Mucosa of gallbladder (tissue), 1 donor: Measurements from ENCODE around the gene SLC35F3. TPM values are rescaled to one million over a fixed set of nuclear protein-coding genes. Genes with fewer than 3 reads are reported as not detected.
"Not testable (repeated sequence)": the region's sequence is repeated elsewhere in the genome, so short reads cannot be mapped to it uniquely, and the experiment has no call there.

Source experiments
- DNase-seq: peaks from one replicate; pipeline ENCODE4 v3.0.0-alpha.2; 2020; ENCODE audit warnings: low spot score
- total RNA-seq: library from RNA; stranded (reverse); gene quantifications from one replicate; pipeline ENCODE4 v1.2.1, GENCODE V29; 2021
- donor health status: DM: no; HTN: no; CAD: no.

The SLC35F3 gene
- total RNA-seq, 1 donor from 2014 or later: 0.12 TPM

- no peak for DNase-seq
Measured at GRCh38 chr1:234188454-234188792, 283.9 kb downstream of the SLC35F3 start.

GRCh38 chr1:234197839-234198238, 293.4 kb downstream of the SLC35F3 start:
- DNase-seq: no peak

GRCh38 chr1:234199476-234200127, 295.1 kb downstream of the SLC35F3 start:
- DNase-seq: no peak

GRCh38 chr1:234200566-234200965, 296.1 kb downstream of the SLC35F3 start:
- DNase-seq: no peak

GRCh38 chr1:234201600-234201999, 297.1 kb downstream of the SLC35F3 start:
- no peak for DNase-seq

- DNase-seq: no peak
Measured at GRCh38 chr1:234205966-234206365, 301.5 kb downstream of the SLC35F3 start.

GRCh38 chr1:234206651-234207284, 302.3 kb downstream of the SLC35F3 start:
- no peak for DNase-seq

- no peak for DNase-seq
Measured at GRCh38 chr1:234208351-234208750, 303.9 kb downstream of the SLC35F3 start.

- no peak for DNase-seq
Measured at GRCh38 chr1:234208791-234209190, 304.3 kb downstream of the SLC35F3 start.

- DNase-seq: not testable (repeated sequence)
Measured at GRCh38 chr1:234210429-234210828, 306.0 kb downstream of the SLC35F3 start.

- DNase-seq: not testable (repeated sequence)
Measured at GRCh38 chr1:234211855-234212254, 307.4 kb downstream of the SLC35F3 start.

- DNase-seq: no peak
Measured at GRCh38 chr1:234212764-234213657, 308.5 kb downstream of the SLC35F3 start.

GRCh38 chr1:234213658-234214128, 309.2 kb downstream of the SLC35F3 start:
- no peak for DNase-seq

- DNase-seq: no peak
Measured at GRCh38 chr1:234214129-234214910, 309.8 kb downstream of the SLC35F3 start.

- no peak for DNase-seq
Measured at GRCh38 chr1:234214911-234215892, 310.7 kb downstream of the SLC35F3 start.

GRCh38 chr1:234216116-234216703, 311.7 kb downstream of the SLC35F3 start:
- DNase-seq: no peak

- DNase-seq: no peak
Measured at GRCh38 chr1:234217316-234217840, 312.9 kb downstream of the SLC35F3 start.

GRCh38 chr1:234218078-234218477, 313.6 kb downstream of the SLC35F3 start:
- no peak for DNase-seq

- no peak for DNase-seq
Measured at GRCh38 chr1:234219711-234220110, 315.2 kb downstream of the SLC35F3 start.

- DNase-seq: no peak
Measured at GRCh38 chr1:234221601-234222000, 317.1 kb downstream of the SLC35F3 start.
